Small intestine (tissue), 7 donors: ENCODE measurements around the gene SLC25A12. TPM values are rescaled to one million over a fixed set of nuclear protein-coding genes. Genes with fewer than 3 reads are reported as not detected.

Experiments
- DNase-seq, 2 donors: peaks; one replicate each; pipeline versions ENCODE4 v3.0.0 to v3.0.0-alpha.2; 2013
- FAIRE-seq: peaks from 2 replicates; lab custom pipeline; 2012; peaks lifted over from hg19 to GRCh38; lab: Jason Lieb, UNC
- H3K27ac ChIP-seq, 3 donors: one replicate each; pipeline ENCODE4 v1.5.1; 2013; ENCODE audit warnings: low read length in 2 of 3, mild to moderate bottlenecking in 2 of 3, control low read depth in 1 of 3, inconsistent platforms in 1 of 3, low read depth in 1 of 3, moderate library complexity in 1 of 3
- H3K27me3 ChIP-seq, 3 donors: one replicate each; pipeline ENCODE4 v1.6.1; 2013; ENCODE audit warnings: low read length in 3 of 3, inconsistent platforms in 1 of 3; ENCODE audit not compliant: control insufficient read depth in 3 of 3, insufficient read depth in 3 of 3
- H3K36me3 ChIP-seq, 3 donors: one replicate each; pipeline ENCODE4 v1.6.1; 2013; ENCODE audit warnings: low read length in 3 of 3, inconsistent platforms in 1 of 3, low read depth in 1 of 3, mild to moderate bottlenecking in 1 of 3, moderate library complexity in 1 of 3; ENCODE audit not compliant: control insufficient read depth in 3 of 3, insufficient read depth in 2 of 3
- H3K4me1 ChIP-seq, 3 donors: one replicate each; pipeline ENCODE4 v1.6.1; 2013; ENCODE audit warnings: low read length in 2 of 3, inconsistent platforms in 1 of 3, low read depth in 1 of 3, mild to moderate bottlenecking in 1 of 3, moderate library complexity in 1 of 3; ENCODE audit not compliant: control insufficient read depth in 3 of 3, insufficient read depth in 2 of 3
- H3K4me3 ChIP-seq, 3 donors: one replicate each; pipeline ENCODE4 v1.5.1; 2013; ENCODE audit warnings: low read length in 3 of 3, control low read depth in 1 of 3, inconsistent platforms in 1 of 3, low read depth in 1 of 3, mild to moderate bottlenecking in 1 of 3, moderate library complexity in 1 of 3
- H3K9me3 ChIP-seq, 2 donors: one replicate each; pipeline ENCODE4 v1.6.1; 2013; ENCODE audit warnings: low read depth in 1 of 2, low read length in 1 of 2; ENCODE audit not compliant: control insufficient read depth in 2 of 2, insufficient read depth in 1 of 2
- WGBS, 3 donors: extraction: QIAGEN DNeasy Blood & Tissue Kit; methylation state at CpG; one replicate each; pipeline ENCODE4 v1.1.7; 2013; 5-methylcytosine and 5-hydroxymethylcytosine counted together
- polyA plus RNA-seq, 4 donors: library from polyadenylated mRNA; stranded (reverse) in 3 of 4; unstranded in 1 of 4; fragments of 200-250 nt in 3 of 4; fragments of 120-200 nt in 1 of 4; gene quantifications; one replicate each; pipeline versions ENCODE4 v1.2.1 to v1.2.3, GENCODE V29; 2013
- donor health status: healthy with polysubstance abuse.
- donor health status: control.
- donor health status: control.
- donor health status: Bipolar disorder and iron deficiency.
- donor health status: healthy.

SLC25A12 gene
- polyA plus RNA-seq, 4 donors, result 2.2 to 6.2 (median 4.4) TPM

DNA sequence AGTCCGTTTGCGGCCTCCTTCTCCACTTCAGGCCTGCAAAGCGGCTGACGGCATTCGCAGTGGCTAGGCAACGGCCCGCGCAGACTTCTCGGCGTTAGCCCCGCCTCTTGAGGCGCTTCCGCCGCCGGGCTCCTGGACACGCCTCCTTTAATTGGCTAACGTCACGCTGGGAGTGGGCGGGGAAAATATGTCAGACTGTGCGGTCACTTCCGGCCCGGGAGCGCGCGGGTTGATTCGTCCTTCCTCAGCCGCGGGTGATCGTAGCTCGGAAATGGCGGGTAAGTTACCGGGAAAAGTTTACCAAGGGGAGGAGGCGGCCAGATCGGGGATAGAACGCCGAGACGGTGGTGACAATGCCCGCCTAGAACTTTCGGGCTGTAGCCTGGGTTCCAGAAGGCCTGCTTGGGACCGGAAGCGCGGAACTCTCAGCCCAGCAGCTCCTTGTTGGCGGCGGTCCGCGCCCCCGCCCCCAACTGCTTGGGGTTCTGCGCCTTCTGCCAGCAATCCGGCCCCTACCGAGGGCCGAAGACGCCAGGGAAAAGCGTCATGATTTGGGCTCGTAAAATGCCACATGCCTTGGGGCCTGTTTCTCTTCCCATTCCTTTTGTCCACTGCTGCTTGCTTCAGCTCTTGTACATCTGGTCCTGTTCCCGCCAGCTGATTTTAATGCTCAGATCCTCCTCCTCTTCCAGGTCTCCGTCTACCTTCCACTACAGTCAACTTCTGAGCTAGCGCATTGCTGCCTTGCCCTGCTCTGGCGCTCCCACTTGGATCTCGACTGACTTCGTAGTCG is 28.4 kb upstream of the SLC25A12 start, which contains the start of gene HAT1:
TSS of gene HAT1 (plus strand) at position 232 of the 793 bp plus-strand sequence. CDS start at position 272, 40 bp downstream.
- H3K36me3 ChIP-seq, result peaks cover 0 to 7% (median 0%) of the 10 kb centered on the region in 3 donors
- peaks cover 2 to 8% (median 4%) of the 10 kb centered on the region in 3 donors for H3K4me1 ChIP-seq
- peak within 1 kb of the TSS; percentile 53 to 98 (median 89) for H3K27ac ChIP-seq
- 0 to 1% (median 0%) methylated on average over 61 of the region's 61 CpGs for WGBS, 3 donors
- H3K27me3 ChIP-seq, result no peaks in the 10 kb centered on the region
- H3K9me3 ChIP-seq, result no peaks in the 10 kb centered on the region
- FAIRE-seq (no peak), DNase-seq (peak; percentile 97 to 99)
- peak within 1 kb of the TSS; percentile 68 to 87 (median 68) for H3K4me3 ChIP-seq

DNA sequence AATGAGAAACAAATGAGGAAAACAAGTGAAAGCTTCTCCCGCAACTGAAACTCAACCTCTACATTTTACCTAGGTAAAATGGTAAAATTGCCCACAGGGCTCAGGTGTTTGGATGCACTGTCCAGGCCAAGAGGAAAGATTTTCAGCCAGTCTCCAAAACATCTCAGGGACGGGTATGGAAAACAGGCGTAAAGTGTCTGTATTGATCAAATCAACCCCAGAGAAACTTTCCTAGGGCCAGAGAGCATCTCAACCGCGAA is 27.9 kb upstream of the SLC25A12 start:
- Histone ChIP-seq H3K4me1 (peaks cover 2 to 8% (median 4%) of the 10 kb centered on the region in 3 donors), H3K27me3 (no peaks in the 10 kb centered on the region), H3K27ac (peak overlapping the region in 2 of 3 donors; percentile 89), H3K9me3 (no peaks in the 10 kb centered on the region), H3K4me3 (peak overlapping the region in 1 of 3 donors; percentile 68), H3K36me3 (peaks cover 0 to 7% (median 0%) of the 10 kb centered on the region in 3 donors)
- DNase-seq, result no peak
- WGBS, 3 donors, result 10 to 20% (median 12%) methylated on average over 5 of the region's 5 CpGs
- FAIRE-seq, result no peak

DNA sequence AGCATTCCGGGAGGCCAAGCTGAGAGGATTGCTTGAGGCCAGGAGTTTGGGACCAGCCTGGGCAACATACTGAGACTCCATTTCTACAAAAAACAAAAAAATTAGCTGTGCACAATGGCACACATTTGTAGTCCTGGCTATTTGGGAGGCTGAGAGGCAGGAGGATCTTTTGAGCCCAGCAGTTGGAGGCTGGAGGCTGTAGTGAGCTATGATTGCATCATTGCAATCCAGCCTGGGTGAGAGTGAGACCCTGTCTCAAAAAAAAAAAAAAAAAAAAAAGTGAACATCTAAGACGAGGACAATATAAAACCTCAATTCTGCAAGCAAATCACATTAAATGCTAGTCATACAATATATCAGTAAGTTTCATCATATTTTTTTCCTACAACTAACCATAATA is 25.4 kb upstream of the SLC25A12 start:
- WGBS, 3 donors, result 78 to 89% (median 88%) methylated on average over 2 of the region's 2 CpGs
- Histone ChIP-seq H3K4me3 (no peak overlapping the region), H3K4me1 (peaks cover 2 to 8% (median 4%) of the 10 kb centered on the region in 3 donors), H3K36me3 (no peaks in the 10 kb centered on the region), H3K27ac (no peak overlapping the region), H3K27me3 (no peaks in the 10 kb centered on the region), H3K9me3 (no peaks in the 10 kb centered on the region)
- FAIRE-seq (no peak), DNase-seq (no peak)

DNA sequence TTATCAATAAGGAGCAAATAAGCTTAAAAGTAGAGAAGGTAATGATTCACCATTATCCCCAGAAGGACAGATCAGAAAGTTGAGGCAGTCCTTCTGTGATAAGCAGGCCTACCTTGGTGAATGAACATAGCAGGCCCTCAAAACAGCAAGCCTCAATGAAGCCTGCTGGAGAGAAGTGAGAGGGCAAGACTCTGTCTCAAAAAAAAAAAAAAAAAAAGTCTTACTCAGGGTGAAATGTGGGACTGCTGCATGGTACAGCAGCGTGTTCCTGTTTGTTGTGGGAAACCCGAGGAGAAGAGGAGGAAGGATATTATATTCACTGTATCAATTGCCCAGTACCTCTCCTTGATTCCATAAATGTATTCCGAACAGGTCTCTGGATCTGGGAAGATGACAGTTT is 19.5 kb upstream of the SLC25A12 start:
- H3K36me3 ChIP-seq, result no peaks in the 10 kb centered on the region
- H3K27me3 ChIP-seq, result peaks cover 0 to 20% (median 0%) of the 10 kb centered on the region in 3 donors
- DNase-seq (no peak), FAIRE-seq (no peak)
- no peak overlapping the region for H3K4me3 ChIP-seq
- H3K27ac ChIP-seq, result no peak overlapping the region
- no peaks in the 10 kb centered on the region for H3K4me1 ChIP-seq
- no peaks in the 10 kb centered on the region for H3K9me3 ChIP-seq
- WGBS, 3 donors, result 80 to 82% (median 80%) methylated on average over 3 of the region's 3 CpGs

DNA sequence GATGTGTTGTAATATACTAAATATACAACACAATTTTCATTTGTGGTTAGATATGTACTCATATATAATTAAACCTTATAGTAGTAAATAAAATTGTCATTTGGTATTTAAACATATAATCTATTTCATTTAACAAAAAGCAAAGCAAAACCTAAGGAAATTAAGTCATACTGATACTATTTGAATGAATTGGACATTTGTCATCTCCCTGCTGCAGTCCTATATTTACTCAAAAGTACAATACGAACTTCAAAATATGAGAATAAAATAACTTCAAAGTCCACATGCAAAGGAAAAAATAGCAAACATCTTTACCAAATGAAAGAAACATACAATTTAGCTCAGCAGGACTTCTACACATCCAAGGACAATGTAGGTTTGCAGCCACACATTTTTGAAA is 16.4 kb upstream of the SLC25A12 start:
- Histone ChIP-seq H3K36me3 (no peaks in the 10 kb centered on the region), H3K27ac (no peak overlapping the region), H3K4me1 (no peaks in the 10 kb centered on the region), H3K27me3 (peaks cover 0 to 27% (median 0%) of the 10 kb centered on the region in 3 donors), H3K4me3 (no peak overlapping the region), H3K9me3 (no peaks in the 10 kb centered on the region)
- DNase-seq (no peak), FAIRE-seq (no peak)
- WGBS, 3 donors, result 29 to 44% (median 37%) methylated on average over 1 of the region's 1 CpG

DNA sequence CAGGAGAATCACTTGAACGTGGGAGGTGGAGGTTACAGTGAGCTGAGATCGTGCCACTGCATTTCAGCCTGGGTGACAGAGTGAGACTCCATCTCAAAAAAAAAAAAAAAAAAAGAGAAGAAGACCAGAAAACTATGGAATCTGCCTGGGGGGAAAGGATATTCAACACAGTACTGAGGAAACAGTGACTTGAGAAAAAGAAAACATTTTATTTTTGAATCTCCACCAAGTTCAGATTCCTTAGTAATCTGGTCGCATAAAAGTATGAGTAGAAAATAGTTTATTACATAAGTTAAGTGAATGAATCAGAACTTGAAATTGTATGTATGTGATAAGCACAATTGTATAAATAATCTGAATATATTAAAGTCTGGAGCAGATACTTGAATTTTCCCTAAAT is 15.2 kb upstream of the SLC25A12 start:
- FAIRE-seq, result no peak
- WGBS, 3 donors, result 84 to 98% (median 89%) methylated on average over 3 of the region's 3 CpGs
- H3K4me1 ChIP-seq, result no peaks in the 10 kb centered on the region

DNA sequence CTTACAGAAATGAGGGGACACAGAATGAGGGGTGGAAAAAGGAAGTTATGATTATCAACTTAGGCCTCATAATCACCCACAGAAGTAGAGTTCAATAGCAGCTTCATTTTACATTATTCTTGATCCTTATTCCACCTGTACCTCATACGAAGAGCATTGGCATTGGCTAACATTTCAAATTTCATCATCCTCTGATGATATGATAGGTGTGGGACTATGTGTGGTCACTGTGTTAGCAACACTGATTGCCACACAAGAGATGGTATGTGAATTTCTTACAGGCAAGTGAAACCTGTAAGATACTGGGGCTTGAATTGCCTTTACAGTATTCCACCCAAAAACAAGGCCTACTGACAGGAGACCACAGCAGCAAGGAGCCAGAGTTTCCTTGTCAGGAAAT is 14.2 kb upstream of the SLC25A12 start:
- DNase-seq (no peak), FAIRE-seq (no peak)
- Histone ChIP-seq H3K27me3 (peaks cover 0 to 35% (median 2%) of the 10 kb centered on the region in 3 donors), H3K9me3 (no peaks in the 10 kb centered on the region), H3K4me3 (no peak overlapping the region), H3K4me1 (no peaks in the 10 kb centered on the region), H3K36me3 (no peaks in the 10 kb centered on the region), H3K27ac (no peak overlapping the region)
- 89 to 93% (median 91%) methylated on average over 1 of the region's 1 CpG for WGBS, 3 donors

More for the DNA sequence above, 15.2 kb upstream of the SLC25A12 start:
- Histone ChIP-seq H3K4me3 (no peak overlapping the region), H3K27ac (no peak overlapping the region), H3K36me3 (no peaks in the 10 kb centered on the region), H3K27me3 (peaks cover 0 to 36% (median 0%) of the 10 kb centered on the region in 3 donors), H3K9me3 (no peaks in the 10 kb centered on the region)
- no peak for DNase-seq

DNA sequence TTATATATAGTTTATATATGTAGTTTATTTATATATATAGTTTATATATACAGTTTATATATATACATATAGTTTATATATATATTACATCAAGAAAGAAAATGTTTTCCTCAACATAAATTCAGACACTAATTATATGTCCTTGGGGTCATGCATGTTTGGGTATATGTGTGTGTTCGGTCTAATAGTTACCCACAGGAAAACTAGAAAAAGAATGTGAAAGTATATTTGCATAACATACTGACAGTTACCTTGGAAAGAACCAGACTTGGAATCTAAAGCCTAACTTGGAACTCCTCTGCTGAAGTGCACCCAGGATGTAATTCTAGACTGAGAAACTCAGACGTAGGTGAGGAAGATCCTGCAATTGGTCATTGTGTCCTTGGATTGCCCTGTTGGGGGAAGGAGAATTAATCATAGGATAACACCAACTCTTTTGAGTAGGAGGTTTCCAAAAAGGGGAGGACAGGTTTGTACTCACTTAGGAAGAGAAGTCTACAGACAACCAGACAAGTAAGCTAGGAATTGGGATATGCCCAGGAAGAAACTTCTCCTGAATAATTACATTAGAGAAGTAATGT is 8.9 kb upstream of the SLC25A12 start:
- Histone ChIP-seq H3K9me3 (peaks cover 0 to 12% of the 10 kb centered on the region in 2 donors), H3K27me3 (peaks cover 0 to 31% (median 2%) of the 10 kb centered on the region in 3 donors), H3K27ac (no peak overlapping the region), H3K4me1 (no peaks in the 10 kb centered on the region), H3K4me3 (no peak overlapping the region), H3K36me3 (no peaks in the 10 kb centered on the region)
- FAIRE-seq (peak; percentile 86), DNase-seq (no peak)
- 48 to 62% (median 60%) methylated on average over 2 of the region's 2 CpGs for WGBS, 3 donors
